ENCODE measurements around the gene ARHGAP31. TPM values are rescaled to one million over a fixed set of nuclear protein-coding genes. Genes with fewer than 3 reads are reported as not detected.
A peak's percentile ranks its signal among the peaks of the same experiment; 100 is the strongest.

ARHGAP31 gene
- total RNA-seq, 4 donors from 2014 or later: 21.8 to 48.7 (median 22.9) TPM

- no peak for TF ChIP-seq CTCF (IDR thresholded peaks at IDR 0.05)
- TF ChIP-seq POLR2A (IDR thresholded peaks at IDR 0.05): no peak
- no peak overlapping the region for H3K4me3 ChIP-seq (ENCODE audit: low read depth, poor library complexity, severe bottlenecking)
- no peak for DNase-seq (ENCODE audit: low spot score in 2 of 2)
- 92 to 93% methylated on average over 4 of the region's 4 CpGs for WGBS, 2 donors
- intact Hi-C loops (cut with DNase I; ENCODE audit: low total_unique reads): no loop called here
Measured at GRCh38 chr3:119292666-119293065, 1.5 kb upstream of the ARHGAP31 start.

DNA sequence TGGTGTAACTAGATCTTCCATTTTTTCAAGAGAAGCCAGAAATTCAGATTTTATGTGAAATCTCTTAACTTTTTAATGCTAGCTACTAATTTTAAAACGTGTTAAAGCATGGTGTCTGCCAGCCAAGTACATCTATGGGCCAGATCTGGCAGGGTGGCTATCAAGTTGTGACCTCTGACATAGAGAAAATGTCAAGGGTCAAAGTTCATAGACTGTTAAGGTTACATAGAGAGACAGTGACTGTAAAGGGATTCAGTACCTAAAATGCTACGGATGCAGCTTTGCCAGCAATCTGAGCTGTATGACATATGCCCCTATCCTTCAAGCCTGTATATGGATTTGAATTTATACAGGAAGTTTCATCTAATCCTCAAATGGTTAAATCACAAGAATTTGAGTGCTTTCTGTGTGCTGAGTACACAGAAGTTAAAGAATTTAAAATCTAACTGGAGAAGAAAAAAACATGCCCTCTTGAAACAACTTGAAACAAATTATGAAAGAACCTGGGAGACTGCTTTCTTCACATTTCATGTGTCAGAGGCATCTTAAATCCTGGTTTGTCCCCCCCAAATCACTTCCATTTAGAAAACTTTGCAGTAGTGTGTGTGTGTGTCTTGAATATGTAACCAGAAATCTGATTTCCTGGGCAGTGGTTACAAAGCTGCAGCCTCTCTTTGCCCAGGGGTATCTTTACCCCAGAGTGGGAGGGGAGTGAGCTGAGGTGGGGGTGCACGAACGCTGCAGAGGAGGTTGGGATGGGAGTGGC is 895 bp upstream of the ARHGAP31 start:
- DNase-seq (ENCODE audit: low spot score in 2 of 2): no peak
- H3K4me3 ChIP-seq (ENCODE audit: low read depth, poor library complexity, severe bottlenecking): peak overlapping the region; percentile 43
- intact Hi-C loops (cut with DNase I; ENCODE audit: low total_unique reads): no loop called here
- no peak for TF ChIP-seq POLR2A (IDR thresholded peaks at IDR 0.05)
- no peak for TF ChIP-seq CTCF (IDR thresholded peaks at IDR 0.05)
- WGBS, 2 donors: 31 to 32% methylated on average over 4 of the region's 4 CpGs

- peak overlapping the region; percentile 43 for H3K4me3 ChIP-seq (ENCODE audit: low read depth, poor library complexity, severe bottlenecking)
- 0 to 2% methylated on average over 26 to 43 of the region's 43 CpGs for WGBS, 2 donors
- peak in 1 of 2 donors; percentile 90 for DNase-seq (ENCODE audit: low spot score in 2 of 2)
- intact Hi-C loops (cut with DNase I; ENCODE audit: low total_unique reads): no loop called here
- TF ChIP-seq CTCF (IDR thresholded peaks at IDR 0.05): no peak
- no peak for TF ChIP-seq POLR2A (IDR thresholded peaks at IDR 0.05)
Measured at GRCh38 chr3:119294696-119295671, 801 bp downstream of the ARHGAP31 start.

DNA sequence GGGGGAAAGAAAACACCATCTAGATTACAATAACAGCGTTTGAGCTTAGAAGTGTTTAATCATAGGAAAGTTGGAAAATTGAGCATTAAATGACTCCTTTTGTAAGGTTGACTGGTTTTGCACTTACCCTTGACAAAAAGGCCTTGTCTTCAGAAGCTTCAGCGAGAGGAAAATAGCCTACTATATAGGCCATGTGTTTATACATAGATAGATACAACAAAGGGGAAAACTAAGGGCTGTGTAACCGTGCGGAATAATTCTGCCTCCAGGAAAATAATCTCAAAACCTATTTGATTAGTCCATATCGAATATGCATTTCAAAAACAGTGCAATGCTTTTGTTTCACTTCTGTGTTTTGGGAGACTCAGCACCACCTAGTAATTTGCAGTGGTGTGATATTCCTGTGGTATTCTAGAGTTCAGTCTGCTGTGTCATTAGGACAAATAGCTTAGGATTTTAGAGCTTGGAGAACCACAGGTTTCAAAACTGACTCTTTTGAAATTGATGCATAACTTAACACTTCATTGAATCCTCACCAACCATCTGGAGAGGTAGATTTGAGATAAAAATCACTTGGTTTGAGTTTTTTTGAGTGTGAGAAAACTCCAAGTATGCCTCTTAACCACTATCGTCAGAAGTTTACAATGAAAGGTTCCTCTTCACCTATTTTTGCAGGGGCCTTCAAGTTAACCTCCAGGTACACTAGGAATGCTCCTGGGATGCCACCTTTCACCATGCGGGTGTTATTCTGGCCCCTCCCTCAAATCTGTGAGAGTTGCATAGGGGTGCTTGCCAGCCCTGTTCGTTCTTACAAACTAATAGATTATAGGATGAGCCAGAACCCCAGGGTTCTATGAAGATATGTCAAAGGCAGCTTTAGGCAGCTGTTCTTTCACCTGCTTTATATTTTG is 1.9 kb downstream of the ARHGAP31 start:
- intact Hi-C loops (cut with DNase I; ENCODE audit: low total_unique reads): no loop called here
- no peak for DNase-seq (ENCODE audit: low spot score in 2 of 2)
- WGBS, 2 donors: 29 to 30% methylated on average over 8 of the region's 8 CpGs
- TF ChIP-seq CTCF (IDR thresholded peaks at IDR 0.05): no peak
- no peak for TF ChIP-seq POLR2A (IDR thresholded peaks at IDR 0.05)
- H3K4me3 ChIP-seq (ENCODE audit: low read depth, poor library complexity, severe bottlenecking): no peak overlapping the region

DNA sequence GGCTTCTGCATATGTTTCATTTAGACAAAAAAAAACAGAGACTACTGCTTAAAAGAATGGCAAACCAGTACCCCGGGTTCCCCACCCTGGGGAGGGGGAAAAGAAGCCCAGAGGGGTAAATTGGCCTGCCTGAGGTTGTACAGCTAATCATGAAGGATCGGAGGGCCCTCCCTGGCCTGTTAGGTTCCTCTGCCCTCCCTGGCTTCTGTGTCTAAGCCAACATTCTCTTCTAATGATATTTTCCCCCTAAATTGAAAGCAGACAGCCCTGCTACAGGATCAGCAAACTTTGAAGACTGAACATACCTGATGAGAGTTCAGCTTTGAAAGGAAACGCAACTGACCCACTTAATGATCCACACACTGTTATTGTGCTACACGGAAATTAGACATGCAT is 2.5 kb downstream of the ARHGAP31 start:
- TF ChIP-seq CTCF (IDR thresholded peaks at IDR 0.05) (no peak), POLR2A (IDR thresholded peaks at IDR 0.05) (no peak)
- intact Hi-C loops (cut with DNase I; ENCODE audit: low total_unique reads): no loop called here
- WGBS, 2 donors: 42 to 48% methylated on average over 4 of the region's 4 CpGs
- no peak for DNase-seq (ENCODE audit: low spot score in 2 of 2)
- H3K4me3 ChIP-seq (ENCODE audit: low read depth, poor library complexity, severe bottlenecking): no peak overlapping the region
